Measurements from ENCODE around the gene ANKS1A. TPM values are rescaled to one million over a fixed set of nuclear protein-coding genes. Genes with fewer than 3 reads are reported as not detected.

ANKS1A gene
- total RNA-seq, 1 experiment from 2014 or later = 26.5 TPM

- H3K4me3 Mint-ChIP-seq = no peak overlapping the region
- no peak overlapping the region for H4K5ac ChIP-seq (ENCODE audit: insufficient read length, low read depth, low read length)
- peak overlapping the region in 2 of 3 experiments; percentile 81 to 92; a peak in 6 of 7 replicates for H3K27ac Mint-ChIP-seq
Measured at GRCh38 chr6:34986845-34987246, 97.8 kb downstream of the ANKS1A start.

More at GRCh38 chr6:34986845-34987246, 97.8 kb downstream of the ANKS1A start:
- Histone ChIP-seq H3K4me1 (ENCODE audit: insufficient read depth, low read length) (no peaks in the 10 kb centered on the region), H3K14ac (ENCODE audit: insufficient read depth, low read length) (no peak overlapping the region), H3K27ac (ENCODE audit: insufficient read length, low read depth, low read length) (no peak overlapping the region), H4K8ac (replicated peaks; ENCODE audit: insufficient read length, low read depth, low read length) (no peak overlapping the region), H3K79me2 (ENCODE audit: insufficient read depth, low read length) (no peaks in the 10 kb centered on the region), H4K91ac (ENCODE audit: insufficient read length, low read depth, low read length) (no peak overlapping the region), H3K27me3 (ENCODE audit: insufficient read depth, low read length) (no peaks in the 10 kb centered on the region), H3K56ac (ENCODE audit: insufficient read length, low read depth, low read length) (no peak overlapping the region), H3K79me1 (ENCODE audit: insufficient read depth, low read depth, low read length, poor library complexity, severe bottlenecking) (no peaks in the 10 kb centered on the region), H3K4ac (ENCODE audit: low read depth, low read length) (no peak overlapping the region), H4K20me1 (ENCODE audit: control insufficient read depth, insufficient read depth, insufficient read length) (no peaks in the 10 kb centered on the region), H2BK120ac (ENCODE audit: low read depth, low read length, poor library complexity, severe bottlenecking) (no peak overlapping the region), H3K9ac (ENCODE audit: extremely low read depth, insufficient read length, low read length) (no peak overlapping the region), H2BK15ac (ENCODE audit: low read depth, low read length) (no peak overlapping the region), H2BK12ac (ENCODE audit: insufficient read length, low read depth, low read length) (no peak overlapping the region), H3K23me2 (ENCODE audit: insufficient read length, low read depth, low read length, poor library complexity, severe bottlenecking) (no peaks in the 10 kb centered on the region), H3K9me3 (ENCODE audit: control insufficient read depth, low read depth, low read length) (no peaks in the 10 kb centered on the region), H3K4me2 (ENCODE audit: insufficient read depth, insufficient read length, low read length) (no peak overlapping the region), H3K18ac (ENCODE audit: insufficient read length, low read depth, low read length) (no peak overlapping the region), H2BK5ac (ENCODE audit: insufficient read length, low read length) (no peak overlapping the region), H3T11ph (ENCODE audit: low read length) (no peak overlapping the region), H3K23ac (ENCODE audit: insufficient read length, low read depth, low read length) (no peak overlapping the region), H2BK20ac (ENCODE audit: low read depth, low read length, poor library complexity, severe bottlenecking) (no peak overlapping the region), H2AFZ (ENCODE audit: low read length) (no peak overlapping the region), H2AK5ac (ENCODE audit: insufficient read length, low read length) (no peak overlapping the region)
- H3K27me3 Mint-ChIP-seq (ENCODE audit: low read depth) = no peaks in the 10 kb centered on the region
- H3K4me1 Mint-ChIP-seq = peaks cover 11% of the 10 kb centered on the region in 2 experiments
- no peaks in the 10 kb centered on the region for H3K9me3 Mint-ChIP-seq
- H3K36me3 Mint-ChIP-seq (ENCODE audit: insufficient read depth in 1 of 3, low read depth in 3 of 3) = peaks cover 14 to 68% (median 56%) of the 10 kb centered on the region in 3 experiments; a peak in 6 of 7 replicates
- TF ChIP-seq CTCF (conservative IDR thresholded peaks at IDR 0.05) = peak; percentile 98; the same call in 2 of the 3 replicates
- peak; percentile 74 for DNase-seq
- WGBS (ENCODE audit: extremely low coverage, insufficient read length, low lambda C conversion rate) = no CpG with 5 or more reads among the region's 3 CpGs

Data from H9 (cell line).